Progenitor cell of endocrine pancreas (in vitro differentiated cells): Measurements from ENCODE around the gene AP2A1. TPM values are rescaled to one million over a fixed set of nuclear protein-coding genes. Genes with fewer than 3 reads are reported as not detected.
A peak's percentile ranks its signal among the peaks of the same experiment; 100 is the strongest.

Source experiments
- DNase-seq: peaks from one replicate; pipeline ENCODE4 v3.0.0; 2021; ENCODE audit warnings: low spot score; ENCODE audit not compliant: unreplicated experiment
- H3K27ac Mint-ChIP-seq: 2 replicates; pipeline ENCODE4 v1.8.0; 2021; ENCODE audit warnings: mild to moderate bottlenecking, moderate library complexity, mixed read lengths
- H3K27me3 Mint-ChIP-seq: 2 replicates; pipeline ENCODE4 v1.8.0; 2021; ENCODE audit warnings: mixed read lengths
- H3K36me3 Mint-ChIP-seq: 2 replicates; pipeline ENCODE4 v1.8.0; 2022; ENCODE audit warnings: mixed read lengths; ENCODE audit not compliant: insufficient read depth
- H3K4me1 Mint-ChIP-seq: 2 replicates; pipeline ENCODE4 v1.8.0; 2021; ENCODE audit warnings: low read depth, mixed read lengths
- H3K4me3 Mint-ChIP-seq: 2 replicates; pipeline ENCODE4 v1.8.0; 2021; ENCODE audit warnings: low read depth, mild to moderate bottlenecking, moderate library complexity, mixed read lengths
- H3K9me3 Mint-ChIP-seq: 2 replicates; pipeline ENCODE4 v1.8.0; 2021; ENCODE audit warnings: low read depth, mixed read lengths
- total RNA-seq: library from RNA; stranded (reverse); gene quantifications from 2 replicates; pipeline ENCODE4 v1.2.1, GENCODE V29; 2021
- TF ChIP-seq, protein P1 (sequence below): fragments of 200-600 bp; sonication (generic); IDR thresholded peaks from one replicate; pipeline ENCODE4 v1.5.0; 2021; ENCODE audit warnings: antibody characterized with exemption, mild to moderate bottlenecking; ENCODE audit not compliant: unreplicated experiment

Gene AP2A1
- total RNA-seq, 1 donor from 2014 or later = 76.3 TPM

DNA sequence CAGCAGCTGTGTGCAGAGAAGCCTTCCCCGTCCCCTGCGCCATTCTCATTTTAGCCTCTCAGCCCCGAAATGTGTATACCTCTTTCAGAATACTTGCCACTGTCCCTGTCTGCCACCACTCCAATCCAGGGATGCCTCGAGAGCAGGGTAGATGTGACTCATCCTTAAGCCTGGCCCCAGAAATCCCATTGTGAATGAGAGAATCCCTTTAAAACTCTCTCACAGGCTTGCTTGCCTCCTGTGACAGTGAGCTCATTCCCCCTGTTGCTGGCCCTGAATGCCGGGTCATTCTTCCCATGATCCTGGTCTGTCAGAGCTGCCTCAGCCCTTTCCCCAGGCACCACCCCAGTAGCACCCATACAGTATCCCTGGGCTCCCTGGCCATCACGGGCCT, 9.6 kb downstream of the AP2A1 start:
- Mint-ChIP-seq H3K4me3 (no peak overlapping the region), H3K27ac (no peak overlapping the region), H3K4me1 (peaks cover 3% of the 10 kb centered on the region), H3K27me3 (no peaks in the 10 kb centered on the region), H3K9me3 (no peaks in the 10 kb centered on the region), H3K36me3 (no peaks in the 10 kb centered on the region)
- TF ChIP-seq, protein P1, sequence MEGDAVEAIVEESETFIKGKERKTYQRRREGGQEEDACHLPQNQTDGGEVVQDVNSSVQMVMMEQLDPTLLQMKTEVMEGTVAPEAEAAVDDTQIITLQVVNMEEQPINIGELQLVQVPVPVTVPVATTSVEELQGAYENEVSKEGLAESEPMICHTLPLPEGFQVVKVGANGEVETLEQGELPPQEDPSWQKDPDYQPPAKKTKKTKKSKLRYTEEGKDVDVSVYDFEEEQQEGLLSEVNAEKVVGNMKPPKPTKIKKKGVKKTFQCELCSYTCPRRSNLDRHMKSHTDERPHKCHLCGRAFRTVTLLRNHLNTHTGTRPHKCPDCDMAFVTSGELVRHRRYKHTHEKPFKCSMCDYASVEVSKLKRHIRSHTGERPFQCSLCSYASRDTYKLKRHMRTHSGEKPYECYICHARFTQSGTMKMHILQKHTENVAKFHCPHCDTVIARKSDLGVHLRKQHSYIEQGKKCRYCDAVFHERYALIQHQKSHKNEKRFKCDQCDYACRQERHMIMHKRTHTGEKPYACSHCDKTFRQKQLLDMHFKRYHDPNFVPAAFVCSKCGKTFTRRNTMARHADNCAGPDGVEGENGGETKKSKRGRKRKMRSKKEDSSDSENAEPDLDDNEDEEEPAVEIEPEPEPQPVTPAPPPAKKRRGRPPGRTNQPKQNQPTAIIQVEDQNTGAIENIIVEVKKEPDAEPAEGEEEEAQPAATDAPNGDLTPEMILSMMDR = no peak
- DNase-seq = no peak

- Mint-ChIP-seq H3K4me1 (no peaks in the 10 kb centered on the region), H3K9me3 (no peaks in the 10 kb centered on the region), H3K4me3 (no peak overlapping the region), H3K36me3 (peaks cover 6% of the 10 kb centered on the region), H3K27ac (peak overlapping the region; percentile 73), H3K27me3 (no peaks in the 10 kb centered on the region)
- TF ChIP-seq, protein P1 = no peak
- no peak for DNase-seq
Observed at GRCh38 chr19:49779731-49780555, 13.1 kb downstream of the AP2A1 start.

GRCh38 chr19:49780861-49781260, 14.1 kb downstream of the AP2A1 start:
- no peaks in the 10 kb centered on the region for H3K27me3 Mint-ChIP-seq
- no peak overlapping the region for H3K4me3 Mint-ChIP-seq
- H3K4me1 Mint-ChIP-seq = no peaks in the 10 kb centered on the region
- peak overlapping the region; percentile 73 for H3K27ac Mint-ChIP-seq
- no peak for DNase-seq
- H3K9me3 Mint-ChIP-seq = no peaks in the 10 kb centered on the region
- TF ChIP-seq, protein P1 = no peak
- H3K36me3 Mint-ChIP-seq = peaks cover 11% of the 10 kb centered on the region

DNA sequence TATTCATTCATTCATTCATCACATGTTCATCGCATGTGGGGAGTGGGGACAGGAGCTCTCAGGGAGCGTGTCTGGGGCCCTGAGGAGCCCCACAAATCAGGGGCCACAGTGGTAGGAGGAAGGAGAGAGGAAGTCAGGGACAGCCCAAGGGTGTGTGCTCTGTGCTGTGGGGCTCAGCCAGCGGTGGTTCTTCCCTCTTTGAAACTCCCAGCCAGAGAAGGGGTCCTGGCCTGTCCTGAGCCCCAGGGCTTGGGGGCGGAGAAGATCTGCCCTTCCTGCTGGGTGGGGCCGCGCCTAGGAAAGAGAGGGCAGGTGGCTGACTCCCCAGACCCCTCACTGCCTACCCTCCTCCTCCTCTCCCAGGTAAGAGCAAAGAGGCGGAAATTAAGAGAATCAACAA, 14.6 kb downstream of the AP2A1 start:
- no peak for DNase-seq
- no peaks in the 10 kb centered on the region for H3K27me3 Mint-ChIP-seq
- TF ChIP-seq, protein P1 = no peak
- H3K36me3 Mint-ChIP-seq = peaks cover 14% of the 10 kb centered on the region
- H3K4me1 Mint-ChIP-seq = peaks cover 2% of the 10 kb centered on the region
- H3K9me3 Mint-ChIP-seq = no peaks in the 10 kb centered on the region
- no peak overlapping the region for H3K4me3 Mint-ChIP-seq
- H3K27ac Mint-ChIP-seq = peak overlapping the region; percentile 34

DNA sequence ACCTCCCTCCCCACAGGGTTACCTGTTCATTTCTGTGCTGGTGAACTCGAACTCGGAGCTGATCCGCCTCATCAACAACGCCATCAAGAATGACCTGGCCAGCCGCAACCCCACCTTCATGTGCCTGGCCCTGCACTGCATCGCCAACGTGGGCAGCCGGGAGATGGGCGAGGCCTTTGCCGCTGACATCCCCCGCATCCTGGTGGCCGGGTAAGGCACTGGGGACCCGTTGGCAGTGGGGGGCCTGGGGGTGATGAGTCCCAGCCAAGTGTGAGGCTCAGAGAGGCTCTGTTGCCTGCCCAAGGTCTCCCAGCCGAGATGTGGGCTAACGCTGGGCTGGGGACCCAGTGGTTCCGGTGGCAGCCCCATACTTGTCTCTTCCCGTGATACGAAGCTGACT, 15.7 kb downstream of the AP2A1 start:
- TF ChIP-seq, protein P1 = no peak
- peaks cover 15% of the 10 kb centered on the region for H3K36me3 Mint-ChIP-seq
- no peaks in the 10 kb centered on the region for H3K9me3 Mint-ChIP-seq

More for the DNA sequence above, 15.7 kb downstream of the AP2A1 start:
- Mint-ChIP-seq H3K4me3 (no peak overlapping the region), H3K27me3 (no peaks in the 10 kb centered on the region), H3K4me1 (peaks cover 4% of the 10 kb centered on the region), H3K27ac (no peak overlapping the region)
- DNase-seq = no peak
